ENCODE results near the gene ITGB8.

ITGB8 gene

GRCh38 chr7:20307119-20307518 is 23.6 kb upstream of the ITGB8 start:
- H3K27ac ChIP-seq (replicated peaks), result no peak overlapping the region
- TF ChIP-seq CTCF (IDR thresholded peaks at IDR 0.05; ENCODE audit: insufficient read depth, low read length) (no peak), REST (IDR thresholded peaks at IDR 0.05; ENCODE audit: insufficient replicate concordance, low read depth) (no peak), SPI1 (IDR thresholded peaks at IDR 0.05; ENCODE audit: borderline replicate concordance, low read depth) (no peak), POLR2AphosphoS5 (IDR thresholded peaks at IDR 0.05; ENCODE audit: low read depth) (no peak), GABPA (IDR thresholded peaks at IDR 0.05; ENCODE audit: low read depth) (no peak)
- DNase-seq (ENCODE audit: low read depth in 1 of 2, low spot score in 1 of 2), result no peak
- no peak overlapping the region for H3K4me3 ChIP-seq (replicated peaks; ENCODE audit: insufficient read depth, low read length)
- H3K27me3 ChIP-seq (ENCODE audit: insufficient read depth, poor library complexity, severe bottlenecking), result no peaks in the 10 kb centered on the region

- H3K4me3 ChIP-seq (replicated peaks; ENCODE audit: insufficient read depth, low read length), result no peak overlapping the region
- H3K27me3 ChIP-seq (ENCODE audit: insufficient read depth, poor library complexity, severe bottlenecking), result no peaks in the 10 kb centered on the region
- H3K27ac ChIP-seq (replicated peaks), result no peak overlapping the region
- DNase-seq (ENCODE audit: low read depth in 1 of 2, low spot score in 1 of 2), result no peak
- TF ChIP-seq POLR2AphosphoS5 (IDR thresholded peaks at IDR 0.05; ENCODE audit: low read depth), result no peak
- TF ChIP-seq CTCF (IDR thresholded peaks at IDR 0.05; ENCODE audit: insufficient read depth, low read length), result no peak
- no peak for TF ChIP-seq SPI1 (IDR thresholded peaks at IDR 0.05; ENCODE audit: borderline replicate concordance, low read depth)
- no peak for TF ChIP-seq GABPA (IDR thresholded peaks at IDR 0.05; ENCODE audit: low read depth)
- no peak for TF ChIP-seq REST (IDR thresholded peaks at IDR 0.05; ENCODE audit: insufficient replicate concordance, low read depth)
Measured at GRCh38 chr7:20307901-20308300, 22.8 kb upstream of the ITGB8 start.

GRCh38 chr7:20310301-20310700 is 20.4 kb upstream of the ITGB8 start:
- no peak for TF ChIP-seq CTCF (IDR thresholded peaks at IDR 0.05; ENCODE audit: insufficient read depth, low read length)
- no peaks in the 10 kb centered on the region for H3K27me3 ChIP-seq (ENCODE audit: insufficient read depth, poor library complexity, severe bottlenecking)
- H3K4me3 ChIP-seq (replicated peaks; ENCODE audit: insufficient read depth, low read length), result no peak overlapping the region
- H3K27ac ChIP-seq (replicated peaks), result no peak overlapping the region
- DNase-seq (ENCODE audit: low read depth in 1 of 2, low spot score in 1 of 2), result no peak

- TF ChIP-seq GABPA (IDR thresholded peaks at IDR 0.05; ENCODE audit: low read depth) (no peak), CTCF (IDR thresholded peaks at IDR 0.05; ENCODE audit: insufficient read depth, low read length) (no peak), SPI1 (IDR thresholded peaks at IDR 0.05; ENCODE audit: borderline replicate concordance, low read depth) (no peak), POLR2AphosphoS5 (IDR thresholded peaks at IDR 0.05; ENCODE audit: low read depth) (no peak), REST (IDR thresholded peaks at IDR 0.05; ENCODE audit: insufficient replicate concordance, low read depth) (no peak)
- Histone ChIP-seq H3K4me3 (replicated peaks; ENCODE audit: insufficient read depth, low read length) (no peak overlapping the region), H3K27me3 (ENCODE audit: insufficient read depth, poor library complexity, severe bottlenecking) (no peaks in the 10 kb centered on the region), H3K27ac (replicated peaks) (no peak overlapping the region)
- no peak for DNase-seq (ENCODE audit: low read depth in 1 of 2, low spot score in 1 of 2)
Measured at GRCh38 chr7:20310963-20311742, 19.5 kb upstream of the ITGB8 start.
